GM19025 (cell line): Measurements from ENCODE around the gene CATSPERD.
"Not testable (repeated sequence)": the region's sequence is repeated elsewhere in the genome, so short reads cannot be mapped to it uniquely, and the experiment has no call there.

Experiments
- ATAC-seq: cut with Tn5 transposase; IDR thresholded peaks from one replicate; pipeline ENCODE4 v1.9.1; 2021; ENCODE audit warnings: mild to moderate bottlenecking, low read depth, moderate library complexity; ENCODE audit not compliant: unreplicated experiment

The CATSPERD gene

GRCh38 chr19:5719274-5719960 is 1.0 kb upstream of the CATSPERD start:
- no peak for ATAC-seq

- no peak for ATAC-seq
These were observed 7.1 kb downstream of the CATSPERD start for GRCh38 chr19:5727453-5728050.

GRCh38 chr19:5733172-5733571 is 12.7 kb downstream of the CATSPERD start:
- ATAC-seq: not testable (repeated sequence)

DNA sequence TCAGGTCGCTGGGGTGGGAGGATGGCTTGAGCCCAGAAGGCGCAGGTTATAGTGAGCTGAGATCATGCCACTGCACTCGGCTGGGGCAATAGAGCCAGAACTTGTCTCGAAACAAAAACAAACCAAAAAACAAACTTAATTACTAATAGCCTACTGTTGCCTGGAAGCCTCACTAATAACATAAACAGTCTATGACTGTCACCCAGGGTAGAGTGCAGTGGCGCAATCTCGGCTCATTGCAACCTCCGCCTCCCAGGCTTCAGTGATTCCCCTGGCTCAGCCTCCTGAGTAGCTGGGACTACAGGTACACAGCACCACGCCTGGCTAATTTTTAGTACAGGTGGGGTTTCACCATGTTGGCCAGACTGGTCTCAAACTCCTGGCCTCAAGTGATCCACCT is 18.0 kb downstream of the CATSPERD start:
- no peak for ATAC-seq

DNA sequence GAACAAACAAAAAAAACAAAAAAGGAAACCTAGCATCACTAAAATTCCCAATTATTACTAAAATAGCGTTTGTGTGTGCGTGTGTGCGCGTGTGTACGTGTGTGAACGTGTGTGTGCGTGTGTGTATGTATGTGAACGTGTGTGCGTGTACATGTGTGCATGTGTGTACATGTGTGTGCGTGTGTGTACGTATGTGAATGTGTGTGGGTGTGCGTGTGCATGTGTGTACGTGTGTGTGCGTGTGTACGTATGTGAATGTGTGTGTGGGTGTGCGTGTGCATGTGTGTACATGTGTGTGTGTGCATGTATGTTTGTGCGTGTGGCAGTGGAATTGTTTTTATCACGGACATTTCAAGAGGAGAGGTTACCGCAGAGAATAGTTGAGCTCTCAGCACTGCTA is 21.6 kb downstream of the CATSPERD start:
- no peak for ATAC-seq

- ATAC-seq: no peak
These were observed 23.2 kb downstream of the CATSPERD start for GRCh38 chr19:5743630-5744029.

- not testable (repeated sequence) for ATAC-seq
These were observed 24.6 kb downstream of the CATSPERD start for GRCh38 chr19:5744999-5745398.

DNA sequence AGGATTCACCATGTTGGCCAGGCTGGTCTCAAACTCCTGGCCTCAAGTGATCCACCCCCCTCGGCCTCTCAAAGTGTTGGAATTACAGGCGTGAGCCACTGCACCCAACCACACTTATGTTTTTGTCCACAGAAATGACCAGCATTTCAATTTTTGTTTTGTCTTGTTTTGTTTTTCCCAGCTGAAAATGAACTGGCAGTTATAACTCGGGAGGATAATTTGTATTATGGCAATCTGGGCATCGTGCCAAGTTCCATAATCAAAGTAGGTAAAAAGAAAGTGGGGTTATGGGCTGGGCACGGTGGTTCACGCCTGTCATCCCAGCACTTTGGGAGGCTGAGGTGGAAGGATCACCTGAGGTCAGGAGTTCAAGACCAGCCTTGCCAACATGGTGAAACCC is 28.5 kb downstream of the CATSPERD start:
- not testable (repeated sequence) for ATAC-seq

GRCh38 chr19:5749505-5749904 is 29.1 kb downstream of the CATSPERD start:
- no peak for ATAC-seq

DNA sequence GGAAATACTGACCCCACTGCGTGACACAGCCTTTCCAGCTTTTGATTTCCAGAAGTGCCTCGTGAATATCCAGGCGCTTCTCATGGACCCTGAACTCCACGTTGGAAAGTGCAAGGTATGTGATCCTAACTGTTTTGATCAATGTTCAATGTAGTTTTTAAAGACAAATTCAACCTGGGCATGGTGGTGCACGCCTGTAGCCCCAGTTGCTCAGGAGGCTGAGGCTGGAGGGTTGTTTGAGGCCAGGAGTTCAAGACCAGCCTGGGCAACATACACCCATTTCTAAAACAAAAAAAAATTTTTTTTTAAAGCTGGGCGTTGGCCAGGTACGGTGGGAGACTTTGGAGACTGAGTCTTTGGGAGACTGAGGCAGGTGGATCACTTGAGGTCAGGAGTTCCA is 31.3 kb downstream of the CATSPERD start:
- no peak for ATAC-seq

DNA sequence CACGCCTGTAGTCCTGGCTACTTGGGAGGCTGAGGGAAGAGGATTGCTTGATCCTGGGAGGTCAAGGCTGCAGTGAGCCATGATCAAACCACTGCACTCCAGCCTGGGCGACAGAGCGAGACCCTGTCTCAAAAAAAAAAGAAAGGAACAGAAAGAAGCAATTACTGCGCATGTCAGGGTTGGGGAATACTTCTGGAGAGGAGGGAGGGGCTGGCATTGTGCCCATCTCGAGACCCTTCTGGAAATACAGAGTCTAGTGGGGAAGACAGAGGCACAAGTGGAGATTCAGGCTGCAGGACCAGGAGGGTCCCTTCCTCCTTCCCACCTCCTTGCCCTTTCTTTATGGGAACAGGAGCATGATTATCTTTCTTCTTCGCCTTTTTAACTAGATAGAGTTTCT is 33.3 kb downstream of the CATSPERD start:
- ATAC-seq: no peak

DNA sequence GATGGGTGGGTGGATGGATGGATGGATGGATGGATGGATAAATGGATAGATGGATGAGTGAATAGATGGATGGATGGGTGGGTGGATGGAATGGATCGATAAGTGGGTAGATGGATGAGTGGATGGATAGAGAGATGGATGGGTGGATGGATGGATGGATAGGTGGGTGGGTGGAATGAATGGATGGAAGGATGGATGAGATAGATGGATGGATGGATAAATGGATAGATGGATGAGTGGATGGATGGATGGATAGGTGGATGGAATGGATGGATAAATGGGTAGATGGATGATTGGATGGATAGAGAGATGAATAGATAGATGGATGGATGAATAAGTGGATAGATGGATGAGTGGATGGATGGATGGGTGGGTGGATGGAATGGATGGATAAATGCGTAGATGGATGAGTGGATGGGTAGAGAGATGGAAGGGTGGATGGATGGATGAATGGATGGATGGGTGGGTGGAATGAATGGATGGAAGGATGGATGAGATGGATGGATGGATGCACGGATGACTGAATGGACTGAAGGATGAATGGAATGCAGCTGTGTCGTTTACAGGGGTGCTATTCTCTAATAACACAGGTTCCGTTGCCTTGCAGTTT is 42.3 kb downstream of the CATSPERD start:
- no peak for ATAC-seq

- no peak for ATAC-seq
These were observed 44.8 kb downstream of the CATSPERD start for GRCh38 chr19:5765220-5765619.

GRCh38 chr19:5767949-5768348 is 47.5 kb downstream of the CATSPERD start:
- ATAC-seq: no peak

DNA sequence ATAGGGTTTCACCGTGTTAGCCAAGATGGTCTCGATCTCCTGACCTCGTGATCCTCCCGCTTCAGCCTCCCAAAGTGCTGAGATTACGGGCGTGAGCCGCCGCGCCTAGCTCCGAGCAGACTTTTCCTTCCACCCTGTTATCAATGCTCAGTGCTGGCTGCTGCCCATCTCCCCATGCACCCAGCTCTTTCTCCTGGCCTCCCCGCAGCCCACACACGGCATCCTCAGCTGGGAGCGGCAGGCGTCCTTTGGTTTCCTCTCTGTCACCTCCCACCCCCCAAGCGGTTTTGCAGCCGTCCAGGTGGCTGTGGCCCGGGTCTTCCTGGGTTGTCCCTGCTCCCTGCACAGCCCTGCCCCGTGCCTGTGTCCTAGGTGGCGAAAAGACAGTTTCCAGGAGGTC is 52.0 kb downstream of the CATSPERD start:
- no peak for ATAC-seq

DNA sequence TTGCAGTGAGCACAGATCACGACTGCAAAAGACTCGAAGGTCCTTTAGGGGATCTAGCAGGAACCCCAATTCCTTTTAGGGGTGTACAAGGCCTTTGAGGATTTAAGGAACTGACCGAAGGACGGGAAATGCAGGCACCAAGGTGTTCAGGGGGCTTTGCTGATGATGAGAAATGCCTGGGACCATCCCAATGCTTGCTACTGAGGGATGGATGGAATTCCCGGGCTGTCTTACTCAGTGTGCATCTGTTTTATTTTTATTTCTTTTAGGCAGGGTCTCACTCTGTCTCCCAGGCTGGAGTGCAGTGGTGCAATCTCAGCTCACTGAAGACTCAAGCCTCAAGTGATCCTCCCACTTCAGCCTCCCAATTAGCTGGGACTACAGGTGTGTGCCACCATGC is 52.8 kb downstream of the CATSPERD start:
- no peak for ATAC-seq

GRCh38 chr19:5774921-5775320 is 54.5 kb downstream of the CATSPERD start:
- no peak for ATAC-seq

DNA sequence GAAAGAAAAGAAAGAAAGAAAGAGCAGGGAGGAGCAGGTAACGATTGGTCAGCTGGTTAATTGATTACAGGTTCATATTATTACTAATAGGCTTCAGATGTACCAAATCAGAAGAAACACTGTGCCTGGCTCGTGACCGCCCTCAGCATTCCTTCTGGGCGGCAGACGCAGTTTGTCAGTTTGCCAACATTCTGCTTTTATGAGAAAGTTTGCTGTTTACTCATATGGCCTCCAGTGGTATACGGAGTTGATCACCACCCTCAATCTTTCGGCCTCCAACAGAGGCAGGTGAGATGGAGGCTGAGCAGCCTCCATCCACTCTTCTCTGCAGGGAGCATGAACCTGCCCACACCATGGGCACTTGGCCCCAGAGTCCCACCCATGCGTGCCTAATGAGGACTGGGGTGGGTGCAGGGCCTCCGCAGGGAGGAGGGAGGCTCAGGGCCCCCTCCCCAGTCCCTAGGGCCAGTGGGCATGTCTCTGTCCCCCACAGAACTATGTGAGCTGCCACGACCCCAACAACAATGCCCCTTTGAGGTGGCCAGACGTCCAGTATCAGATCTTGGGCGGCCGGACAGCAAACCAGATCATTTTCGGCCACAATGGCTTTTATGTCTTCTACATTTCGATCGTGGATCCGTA is 55.4 kb downstream of the CATSPERD start:
- no peak for ATAC-seq

DNA sequence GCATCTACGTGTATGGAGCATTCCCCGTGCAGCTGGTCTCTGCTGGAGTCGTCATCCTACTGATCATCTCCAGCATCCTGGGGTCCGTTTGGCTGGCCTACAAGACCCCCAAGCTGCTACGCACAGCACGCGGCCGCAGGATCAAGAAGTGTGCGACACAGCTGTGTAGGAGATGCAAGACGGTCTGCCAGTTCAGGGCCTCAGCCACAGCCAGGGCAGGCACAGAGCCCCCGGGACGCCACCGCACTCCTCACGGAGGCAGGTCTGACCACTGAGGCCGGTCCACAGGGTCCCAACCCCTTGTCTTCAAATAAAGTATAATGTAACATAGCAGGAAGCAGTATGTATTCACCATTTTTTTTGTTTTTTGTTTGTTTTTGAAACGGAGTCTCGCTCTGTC is 58.0 kb downstream of the CATSPERD start:
- ATAC-seq: no peak

DNA sequence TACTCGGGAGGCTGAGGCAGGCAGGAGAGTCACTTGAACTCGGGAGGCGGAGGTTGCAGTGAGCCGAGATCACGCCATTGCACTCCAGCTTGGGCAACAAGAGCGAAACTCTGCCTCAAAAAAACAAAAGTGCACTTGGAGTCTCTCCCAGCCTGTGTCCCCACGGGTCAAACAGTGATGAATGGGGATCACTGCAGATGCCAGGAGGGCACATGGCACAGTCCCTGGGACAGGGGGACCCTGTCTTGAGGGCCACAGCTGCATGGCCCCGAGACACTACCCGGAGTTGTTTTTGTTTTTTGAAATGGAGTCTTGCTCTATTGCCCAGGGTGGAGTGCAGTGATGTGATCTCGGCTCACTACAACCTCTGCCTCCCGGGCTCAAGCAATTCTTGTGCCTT is 60.5 kb downstream of the CATSPERD start:
- not testable (repeated sequence) for ATAC-seq

- no peak for ATAC-seq
These were observed 61.9 kb downstream of the CATSPERD start for GRCh38 chr19:5782322-5782721.
